HG03097 (cell line): ENCODE measurements around the gene FAM118B.
"Not testable (repeated sequence)": the region's sequence is repeated elsewhere in the genome, so short reads cannot be mapped to it uniquely, and the experiment has no call there.

Source experiments
- ATAC-seq: cut with Tn5 transposase; IDR thresholded peaks from one replicate; pipeline ENCODE4 v1.9.1; 2021; ENCODE audit not compliant: unreplicated experiment, low FRiP score

Gene FAM118B

DNA sequence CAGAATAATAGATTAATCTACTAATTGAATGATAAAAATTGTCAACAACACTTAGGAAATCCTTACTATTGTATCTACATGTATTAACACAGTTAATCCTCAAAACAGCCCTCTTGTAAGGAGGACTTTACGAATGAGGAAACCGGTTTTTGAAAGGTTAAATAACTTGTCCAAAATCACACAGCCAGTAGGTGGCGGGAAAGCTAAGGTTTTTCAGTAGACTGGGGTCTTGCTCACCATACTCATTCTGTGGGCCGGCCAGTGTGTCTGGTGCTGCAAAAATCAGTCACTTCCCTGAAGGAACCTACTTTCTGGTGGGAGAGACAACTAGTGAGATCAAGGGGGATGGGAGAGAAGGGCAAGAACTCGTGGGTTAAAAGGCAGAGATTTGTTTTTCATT, 96.1 kb downstream of the FAM118B start:
- no peak for ATAC-seq

DNA sequence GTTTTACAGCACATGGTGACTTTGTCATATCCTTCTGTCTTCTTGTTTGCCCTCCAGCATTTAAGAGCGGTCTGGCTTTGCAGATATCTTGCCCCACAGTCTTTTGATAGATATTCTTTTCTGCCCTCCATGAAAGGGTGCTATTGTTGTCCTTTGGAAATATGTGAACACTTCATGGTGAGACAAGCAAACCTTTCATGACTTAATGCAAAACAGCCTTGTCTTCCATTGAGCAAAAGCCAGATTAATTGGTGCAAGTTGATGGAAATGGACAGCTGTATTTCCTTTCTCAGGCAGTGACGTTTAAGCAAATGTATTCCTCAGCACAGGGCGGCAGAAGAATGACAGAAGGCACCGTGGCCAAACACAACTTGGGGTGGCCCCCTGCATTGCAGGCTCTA, 96.7 kb downstream of the FAM118B start:
- ATAC-seq: no peak

DNA sequence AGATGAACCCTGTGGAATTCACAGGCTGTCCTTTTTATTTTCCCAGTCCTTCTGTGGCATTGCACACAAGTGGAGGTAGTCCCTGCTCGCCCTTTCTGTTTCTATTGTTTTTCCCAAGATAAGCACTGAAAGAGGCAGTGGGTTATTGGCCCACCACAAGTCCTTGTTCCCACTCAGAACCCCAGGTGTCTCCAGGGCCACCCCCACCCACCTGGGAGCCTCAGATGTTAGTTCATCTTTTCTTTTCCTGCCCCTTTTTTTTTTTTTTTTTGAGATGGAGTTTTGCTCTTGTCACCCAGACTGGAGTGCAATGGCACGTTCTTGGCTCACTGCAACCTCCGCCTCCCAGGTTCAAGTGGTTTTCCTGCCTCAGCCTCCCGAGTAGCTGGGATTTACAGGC, 97.2 kb downstream of the FAM118B start:
- ATAC-seq: not testable (repeated sequence)

DNA sequence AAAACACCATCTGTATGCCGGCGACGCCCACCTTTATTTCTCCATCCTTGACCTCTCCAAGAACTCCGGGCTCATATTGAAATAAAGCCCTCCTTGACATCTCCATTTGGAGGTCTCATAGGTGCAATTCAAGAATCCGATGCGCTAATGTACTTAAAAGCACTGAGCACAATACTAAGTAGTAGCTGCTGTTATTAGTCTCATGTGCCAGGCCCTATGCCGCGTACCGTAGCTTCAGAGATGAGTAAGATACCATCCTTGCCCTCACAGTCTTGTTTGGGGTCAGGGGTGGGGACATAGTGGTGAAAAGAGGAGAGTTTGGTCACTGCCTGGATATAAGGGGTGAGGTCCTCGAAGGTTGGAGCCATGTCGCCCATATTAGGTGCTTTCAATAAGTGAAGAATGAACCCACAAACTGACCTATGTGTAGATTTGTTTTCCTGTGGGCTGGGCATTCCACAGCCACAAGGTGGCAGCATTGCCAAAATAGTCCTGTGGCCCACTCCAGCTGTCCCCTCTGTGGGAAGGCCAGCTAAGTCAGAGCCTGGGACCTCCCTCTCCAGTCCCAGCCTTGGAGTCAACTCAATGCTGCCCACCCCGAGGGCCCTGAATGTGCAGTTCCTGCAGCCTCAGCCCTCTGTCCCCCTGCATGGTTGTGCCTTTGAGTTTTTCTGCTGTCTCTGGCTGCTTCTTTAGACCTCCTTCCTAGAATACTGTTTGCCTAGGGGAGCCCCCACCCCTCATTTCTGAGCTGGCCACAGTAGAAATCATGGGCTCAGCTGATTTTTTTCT, 98.8 kb downstream of the FAM118B start:
- peak; percentile 34 for ATAC-seq

DNA sequence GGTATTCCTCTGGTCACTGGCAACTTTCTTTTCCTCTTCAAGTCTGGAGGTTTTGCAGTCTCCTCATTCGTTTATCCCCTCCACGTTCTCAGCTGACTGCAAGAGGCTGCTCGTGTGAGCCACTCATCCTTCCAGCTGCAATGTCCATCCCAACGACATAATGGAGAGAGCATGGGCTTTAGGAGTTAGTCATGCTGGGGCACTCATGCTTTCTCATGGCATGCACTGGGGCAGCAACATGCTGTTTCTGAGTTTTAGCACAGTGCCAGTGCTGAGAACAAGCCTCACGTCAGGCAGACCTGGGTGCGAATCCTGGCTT, 99.4 kb downstream of the FAM118B start:
- ATAC-seq: no peak

DNA sequence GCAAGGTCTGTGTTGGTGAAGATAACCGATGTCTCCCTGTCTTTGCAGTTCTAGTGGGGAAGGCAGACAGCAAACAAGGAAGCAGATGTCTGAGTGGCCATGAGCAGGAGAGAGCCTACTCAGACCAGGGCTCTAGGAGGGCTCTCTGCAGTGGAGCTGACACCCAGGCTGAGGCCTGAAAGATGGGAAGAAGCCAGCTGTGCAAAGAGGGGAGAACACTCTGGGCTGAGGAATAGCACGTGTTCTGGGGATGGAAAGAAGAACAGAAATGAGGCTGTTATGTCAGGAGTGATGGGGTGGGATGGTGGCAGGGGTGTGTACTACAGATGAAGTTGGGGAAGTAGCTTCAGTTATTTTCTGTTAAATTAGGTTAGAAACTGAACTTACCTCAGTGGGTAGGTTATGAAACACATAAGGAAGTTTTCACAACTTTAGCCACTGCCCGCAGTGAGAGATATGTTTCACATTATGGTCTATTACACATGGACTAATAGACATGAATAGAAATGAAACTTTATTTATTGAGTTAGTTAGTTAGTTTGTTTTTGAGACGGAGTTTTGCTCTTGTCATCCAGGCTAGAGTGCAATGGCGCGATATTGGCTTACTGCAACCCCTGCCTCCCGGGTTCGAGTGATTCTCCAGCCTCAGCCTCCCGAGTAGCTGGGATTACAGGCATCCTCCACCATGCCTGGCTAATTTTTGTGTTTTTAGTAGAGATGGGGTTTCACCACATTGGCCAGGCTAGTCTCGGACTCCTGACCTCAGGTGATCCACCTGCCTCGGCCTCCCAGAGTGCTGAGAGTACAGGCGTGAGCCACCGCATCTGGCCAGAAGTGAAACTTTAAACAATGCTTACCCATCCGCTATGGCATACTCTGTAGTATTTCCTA, 100.1 kb downstream of the FAM118B start:
- ATAC-seq: peak; percentile 77
